Stomach (tissue), 9 donors: ENCODE measurements around the gene TTC39C. TPM values are rescaled to one million over a fixed set of nuclear protein-coding genes. Genes with fewer than 3 reads are reported as not detected.

Experiments used
- DNase-seq, 2 donors: peaks; one replicate each; pipeline versions ENCODE4 v3.0.0 to v3.0.0-alpha.2; 2013 to 2019
- H3K27ac ChIP-seq, 5 donors: fragments of 200-600 bp in 4 of 5; sonication (generic) in 4 of 5; one replicate each; pipeline ENCODE4 v1.5.1; 2013 to 2019; ENCODE audit warnings: mild to moderate bottlenecking in 1 of 5, moderate library complexity in 1 of 5
- H3K27me3 ChIP-seq, 3 donors: fragments of 200-600 bp; sonication (generic); one replicate each; pipeline ENCODE4 v1.5.1; 2017 to 2019; ENCODE audit warnings: mixed run types in 1 of 3
- H3K36me3 ChIP-seq, 4 donors: fragments of 200-600 bp; sonication (generic); 1 replicate in 3 of 4; 2 replicates in 1 of 4; pipeline ENCODE4 v1.5.1; 2016 to 2019
- H3K4me1 ChIP-seq, 4 donors: fragments of 200-600 bp; sonication (generic); one replicate each; pipeline ENCODE4 v1.5.1; 2016 to 2019
- H3K4me3 ChIP-seq, 4 donors: fragments of 200-600 bp; sonication (generic) in 3 of 4; one replicate each; pipeline ENCODE4 v1.5.1; 2016 to 2019; ENCODE audit warnings: mild to moderate bottlenecking in 1 of 4
- H3K9me3 ChIP-seq, 4 donors: fragments of 200-600 bp; sonication (generic); one replicate each; pipeline ENCODE4 v1.5.1; 2016 to 2019
- CTCF ChIP-seq, 7 experiments: fragments of 450-650 bp in 4 of 7; fragments of 200-600 bp in 3 of 7; sonication (generic) in 3 of 7; IDR thresholded peaks; one replicate each; pipeline ENCODE4 v1.5.1; 2016 to 2019; ENCODE audit warnings: antibody characterized with exemption in 7 of 7, control low read depth in 2 of 7, mild to moderate bottlenecking in 1 of 7
- EP300 ChIP-seq: sonication (generic); formaldehyde crosslinking; IDR thresholded peaks from one replicate; pipeline ENCODE4 v1.6.1; 2017; ENCODE audit warnings: antibody characterized with exemption
- POLR2A ChIP-seq, 4 donors: fragments of 450-650 bp; IDR thresholded peaks; one replicate each; pipeline ENCODE4 v1.6.1; 2016; ENCODE audit warnings: antibody characterized with exemption in 4 of 4, control low read depth in 2 of 4, mild to moderate bottlenecking in 1 of 4, moderate library complexity in 1 of 4
- POLR2AphosphoS5 ChIP-seq, 3 donors: sonication (generic); formaldehyde crosslinking; IDR thresholded peaks; one replicate each; pipeline ENCODE4 v1.6.1; 2016; ENCODE audit warnings: antibody characterized with exemption in 3 of 3
- WGBS, 5 donors: extraction: QIAGEN DNeasy Blood & Tissue Kit in 3 of 5; methylation state at CpG; one replicate each; pipeline versions ENCODE4 v1.1.5 to v1.1.7; 2013 to 2018; 5-methylcytosine and 5-hydroxymethylcytosine counted together
- intact Hi-C: fragments of 100-400 bp; cut with DNase I; formaldehyde crosslinking; loops from one replicate; pipeline ENCODE4 v1.15.1; 2023; ENCODE audit warnings: low total_unique reads
- polyA plus RNA-seq, 3 donors: library from polyadenylated mRNA; stranded (reverse); fragments of 200-250 nt; gene quantifications; one replicate each; pipeline ENCODE4 v1.2.3, GENCODE V29; 2013
- total RNA-seq, 5 donors: library from RNA; depleted of rRNA; stranded (reverse); fragments of >200 nt; gene quantifications; one replicate each; pipeline versions ENCODE4 v1.1.0 to v1.2.3, GENCODE V29; 2014 to 2016
- donor health status: healthy with polysubstance abuse.
- donor health status: Bipolar disorder and iron deficiency.
- donor health status: healthy.

Gene TTC39C
- total and polyA plus RNA-seq, 8 donors = 1.8 to 42.0 (median 21.3) TPM

- WGBS, 5 donors = 0 to 1% (median 0%) methylated on average over 44 to 50 of the region's 50 CpGs
- Histone ChIP-seq H3K27ac (peak overlapping the region; percentile 82 to 95 (median 91)), H3K36me3 (no peaks in the 10 kb centered on the region), H3K4me1 (peaks cover 19 to 55% (median 35%) of the 10 kb centered on the region in 4 donors), H3K4me3 (peak overlapping the region; percentile 72 to 94 (median 86)), H3K27me3 (no peaks in the 10 kb centered on the region), H3K9me3 (no peaks in the 10 kb centered on the region)
- peak; percentile 47 to 73 for DNase-seq
- TF ChIP-seq EP300 (no peak), POLR2AphosphoS5 (IDR thresholded peaks at IDR 0.05) (peak in 2 of 3 donors; percentile 59 to 77)
- intact Hi-C loops = no loop called here
Observed at GRCh38 chr18:24014986-24015638, 558 bp downstream of the TTC39C start.

- WGBS, 5 donors = 25 to 33% (median 29%) methylated on average over 17 of the region's 17 CpGs
- H3K4me1 ChIP-seq = peaks cover 19 to 60% (median 35%) of the 10 kb centered on the region in 4 donors
- no peaks in the 10 kb centered on the region for H3K36me3 ChIP-seq
- no peak for DNase-seq
- TF ChIP-seq EP300 (no peak), POLR2AphosphoS5 (IDR thresholded peaks at IDR 0.05) (no peak), POLR2A (IDR thresholded peaks at IDR 0.05) (no peak)
- peak overlapping the region in 4 of 5 donors; percentile 88 to 95 (median 91) for H3K27ac ChIP-seq
- peak overlapping the region; percentile 72 to 94 (median 86) for H3K4me3 ChIP-seq
- intact Hi-C loops = no loop called here
- no peaks in the 10 kb centered on the region for H3K27me3 ChIP-seq
- H3K9me3 ChIP-seq = no peaks in the 10 kb centered on the region
Observed at GRCh38 chr18:24015639-24016631, 1.4 kb downstream of the TTC39C start.

GRCh38 chr18:24016643-24017042 is 2.1 kb downstream of the TTC39C start:
- no peak for TF ChIP-seq EP300
- peak in 4 of 7 experiments; percentile 13 to 40 (median 29) for TF ChIP-seq CTCF (IDR thresholded peaks at IDR 0.05)
- no peak for TF ChIP-seq POLR2A (IDR thresholded peaks at IDR 0.05)
- no peak for TF ChIP-seq POLR2AphosphoS5 (IDR thresholded peaks at IDR 0.05)
- peaks cover 19 to 63% (median 35%) of the 10 kb centered on the region in 4 donors for H3K4me1 ChIP-seq
- peak overlapping the region in 1 of 5 donors; percentile 95 for H3K27ac ChIP-seq
- intact Hi-C loops = no loop called here
- H3K36me3 ChIP-seq = no peaks in the 10 kb centered on the region
- DNase-seq = no peak
- WGBS, 5 donors = 28 to 40% (median 31%) methylated on average over 2 of the region's 2 CpGs
- H3K4me3 ChIP-seq = peak overlapping the region in 2 of 4 donors; percentile 78 to 93
- no peaks in the 10 kb centered on the region for H3K27me3 ChIP-seq
- H3K9me3 ChIP-seq = no peaks in the 10 kb centered on the region

GRCh38 chr18:24018299-24018886 is 3.8 kb downstream of the TTC39C start:
- intact Hi-C loops = no loop called here
- Histone ChIP-seq H3K27me3 (no peaks in the 10 kb centered on the region), H3K27ac (no peak overlapping the region), H3K4me3 (no peak overlapping the region), H3K9me3 (no peaks in the 10 kb centered on the region), H3K4me1 (peaks cover 19 to 79% (median 39%) of the 10 kb centered on the region in 4 donors), H3K36me3 (peaks cover 0 to 11% (median 5%) of the 10 kb centered on the region in 4 donors)
- DNase-seq = no peak
- TF ChIP-seq POLR2AphosphoS5 (IDR thresholded peaks at IDR 0.05) (no peak), CTCF (IDR thresholded peaks at IDR 0.05) (no peak), EP300 (no peak), POLR2A (IDR thresholded peaks at IDR 0.05) (no peak)
- 74 to 79% (median 78%) methylated on average over 11 of the region's 11 CpGs for WGBS, 5 donors
